GM23338 (cell line): ENCODE results near the gene MIX23. TPM values are rescaled to one million over a fixed set of nuclear protein-coding genes. Genes with fewer than 3 reads are reported as not detected.
A peak's percentile ranks its signal among the peaks of the same experiment; 100 is the strongest.

ENCODE experiments used
- ATAC-seq: fragments of 200-7000 bp; cut with Tn5 transposase; 3 replicates; pipeline ENCODE4 v1.9.1; 2020
- DNase-seq: peaks from one replicate; pipeline ENCODE4 v3.0.0-alpha.2; 2015; ENCODE audit warnings: low spot score
- H2AFZ ChIP-seq: fragments of 200-600 bp; sonication (generic); 2 replicates; pipeline ENCODE4 v1.8.0; 2016; ENCODE audit warnings: antibody characterized with exemption, mild to moderate bottlenecking, moderate library complexity
- H3F3A ChIP-seq: fragments of 200-600 bp; sonication (generic); replicated peaks from 2 replicates; pipeline ENCODE4 v1.8.0; 2017; ENCODE audit warnings: antibody characterized with exemption, mixed run types, low read depth
- H3K27ac ChIP-seq: fragments of 200-600 bp; sonication (generic); 2 replicates; pipeline ENCODE4 v1.6.1; 2016; ENCODE audit warnings: low read depth
- H3K27me3 ChIP-seq: fragments of 200-600 bp; sonication (generic); 2 replicates; pipeline ENCODE4 v1.8.0; 2016; ENCODE audit warnings: mild to moderate bottlenecking, mixed run types, moderate library complexity; ENCODE audit not compliant: insufficient read depth
- H3K36me3 ChIP-seq: fragments of 200-600 bp; sonication (generic); 2 replicates; pipeline ENCODE4 v1.8.0; 2016; ENCODE audit warnings: mild to moderate bottlenecking; ENCODE audit not compliant: insufficient read depth
- H3K4me1 ChIP-seq: fragments of 200-600 bp; sonication (generic); 2 replicates; pipeline ENCODE4 v1.8.0; 2016; ENCODE audit warnings: mild to moderate bottlenecking, moderate library complexity; ENCODE audit not compliant: insufficient read depth
- H3K4me2 ChIP-seq: fragments of 200-600 bp; sonication (generic); 2 replicates; pipeline ENCODE4 v1.7.1; 2017; ENCODE audit warnings: mixed run types
- H3K4me3 ChIP-seq: fragments of 200-600 bp; sonication (generic); 2 replicates; pipeline ENCODE4 v1.6.1; 2016; ENCODE audit warnings: mixed run types
- H3K79me2 ChIP-seq: fragments of 200-600 bp; sonication (generic); replicated peaks from 2 replicates; pipeline ENCODE4 v1.8.0; 2017; ENCODE audit warnings: mild to moderate bottlenecking; ENCODE audit not compliant: insufficient read depth
- H3K9me2 ChIP-seq: fragments of 200-600 bp; sonication (generic); 2 replicates; pipeline ENCODE4 v1.8.0; 2017; ENCODE audit not compliant: insufficient read depth
- H4K20me1 ChIP-seq: fragments of 200-600 bp; sonication (generic); replicated peaks from 2 replicates; pipeline ENCODE4 v1.8.0; 2017; ENCODE audit warnings: mild to moderate bottlenecking; ENCODE audit not compliant: insufficient read depth
- H3K27ac Mint-ChIP-seq: 2 replicates; pipeline ENCODE4 v1.8.0; 2020; ENCODE audit warnings: inconsistent platforms, mild to moderate bottlenecking, moderate library complexity, mixed read lengths
- H3K27me3 Mint-ChIP-seq: 3 replicates; pipeline ENCODE4 v1.8.0; 2022; ENCODE audit warnings: low read depth, mild to moderate bottlenecking, moderate library complexity, mixed read lengths, inconsistent platforms; ENCODE audit not compliant: insufficient read depth, poor library complexity
- H3K36me3 Mint-ChIP-seq: 3 replicates; pipeline ENCODE4 v1.8.0; 2021; ENCODE audit warnings: low read depth, mild to moderate bottlenecking, inconsistent platforms, moderate library complexity, mixed read lengths
- H3K4me1 Mint-ChIP-seq: 3 replicates; pipeline ENCODE4 v1.8.0; 2020; ENCODE audit warnings: mild to moderate bottlenecking, inconsistent platforms, mixed read lengths
- H3K4me3 Mint-ChIP-seq: 3 replicates; pipeline ENCODE4 v1.8.0; 2021; ENCODE audit warnings: moderate library complexity, mild to moderate bottlenecking, inconsistent platforms, mixed read lengths
- H3K9me3 Mint-ChIP-seq: 3 replicates; pipeline ENCODE4 v1.8.0; 2020; ENCODE audit warnings: moderate library complexity, mild to moderate bottlenecking, inconsistent platforms, mixed read lengths
- CREB1 ChIP-seq: fragments of 250-450 bp; sonication (Bioruptor Pico); IDR thresholded peaks from 2 replicates; pipeline ENCODE4 v1.5.0; 2020; ENCODE audit warnings: low read depth, mild to moderate bottlenecking, moderate library complexity
- EZH2 ChIP-seq: fragments of 200-600 bp; sonication (generic); IDR thresholded peaks from one replicate; pipeline ENCODE4 v1.8.0; 2017; ENCODE audit warnings: antibody characterized with exemption, mild to moderate bottlenecking, low read depth; ENCODE audit not compliant: unreplicated experiment
- EZH2phosphoT487 ChIP-seq: fragments of 200-600 bp; sonication (generic); IDR thresholded peaks from one replicate; pipeline ENCODE4 v1.8.1; 2018; ENCODE audit warnings: antibody characterized with exemption; ENCODE audit not compliant: unreplicated experiment
- JUNB ChIP-seq: IDR thresholded peaks from one replicate; pipeline ENCODE4 v1.6.1; 2016; ENCODE audit warnings: antibody characterized with exemption; ENCODE audit not compliant: unreplicated experiment
- STAT1 ChIP-seq: IDR thresholded peaks from one replicate; pipeline ENCODE4 v1.6.1; 2016; ENCODE audit warnings: antibody characterized with exemption; ENCODE audit not compliant: unreplicated experiment
- ZNF462 ChIP-seq: fragments of 250-450 bp; sonication (Bioruptor Pico); IDR thresholded peaks from 2 replicates; pipeline ENCODE4 v1.5.0; 2020; ENCODE audit warnings: mild to moderate bottlenecking, moderate library complexity
- polyA plus RNA-seq: library from polyadenylated mRNA; unstranded; fragments of >200 nt; fragmentation: Nextera tagmentation; extraction: Ambion mirVana; gene quantifications from 2 replicates; pipeline ENCODE4 v1.2.1, GENCODE V29; 2016
- total RNA-seq: library from RNA; depleted of rRNA; stranded (reverse); fragments of >200 nt; shearing (Covaris generic); gene quantifications from 2 replicates; pipeline ENCODE4 v1.2.3, GENCODE V29; 2014
- TF ChIP-seq, protein P1 (sequence below), 2 experiments: fragments of 200-600 bp in 1 of 2; sonication (generic) in 1 of 2; conservative IDR thresholded peaks; 2 replicates each; pipeline versions ENCODE4 v1.5.1 to v1.6.1; 2016 to 2017; ENCODE audit warnings: antibody characterized with exemption in 2 of 2, low read depth in 2 of 2, mild to moderate bottlenecking in 2 of 2, moderate library complexity in 1 of 2

Gene MIX23
- total and polyA plus RNA-seq, 2 experiments from 2014 or later: 57.7 to 146 TPM

GRCh38 chr3:122392868-122393844, 10.1 kb upstream of the MIX23 start:
- Histone ChIP-seq H3K36me3 (no peaks in the 10 kb centered on the region), H4K20me1 (no peaks in the 10 kb centered on the region), H3K27me3 (no peaks in the 10 kb centered on the region), H3K4me3 (no peak overlapping the region), H3K9me2 (no peaks in the 10 kb centered on the region), H3F3A (no peaks in the 10 kb centered on the region), H2AFZ (no peak overlapping the region), H3K79me2 (peaks cover 6% of the 10 kb centered on the region; the same call in 1 of the 2 replicates), H3K4me2 (no peak overlapping the region), H3K4me1 (peaks cover 5% of the 10 kb centered on the region; the same call in 1 of the 2 replicates), H3K27ac (0 out of 2 replicates have a peak overlapping the region, but pooled peaks have one; percentile 10)
- H3K9me3 Mint-ChIP-seq: no peaks in the 10 kb centered on the region
- no peak overlapping the region for H3K27ac Mint-ChIP-seq
- H3K4me3 Mint-ChIP-seq: no peak overlapping the region
- H3K36me3 Mint-ChIP-seq: no peaks in the 10 kb centered on the region
- no peak for ATAC-seq
- TF ChIP-seq EZH2phosphoT487: no peak
- TF ChIP-seq, protein P1, sequence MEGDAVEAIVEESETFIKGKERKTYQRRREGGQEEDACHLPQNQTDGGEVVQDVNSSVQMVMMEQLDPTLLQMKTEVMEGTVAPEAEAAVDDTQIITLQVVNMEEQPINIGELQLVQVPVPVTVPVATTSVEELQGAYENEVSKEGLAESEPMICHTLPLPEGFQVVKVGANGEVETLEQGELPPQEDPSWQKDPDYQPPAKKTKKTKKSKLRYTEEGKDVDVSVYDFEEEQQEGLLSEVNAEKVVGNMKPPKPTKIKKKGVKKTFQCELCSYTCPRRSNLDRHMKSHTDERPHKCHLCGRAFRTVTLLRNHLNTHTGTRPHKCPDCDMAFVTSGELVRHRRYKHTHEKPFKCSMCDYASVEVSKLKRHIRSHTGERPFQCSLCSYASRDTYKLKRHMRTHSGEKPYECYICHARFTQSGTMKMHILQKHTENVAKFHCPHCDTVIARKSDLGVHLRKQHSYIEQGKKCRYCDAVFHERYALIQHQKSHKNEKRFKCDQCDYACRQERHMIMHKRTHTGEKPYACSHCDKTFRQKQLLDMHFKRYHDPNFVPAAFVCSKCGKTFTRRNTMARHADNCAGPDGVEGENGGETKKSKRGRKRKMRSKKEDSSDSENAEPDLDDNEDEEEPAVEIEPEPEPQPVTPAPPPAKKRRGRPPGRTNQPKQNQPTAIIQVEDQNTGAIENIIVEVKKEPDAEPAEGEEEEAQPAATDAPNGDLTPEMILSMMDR (conservative IDR thresholded peaks at IDR 0.05; ENCODE audit: low read depth in 2 of 2): peak; percentile 77 to 90
- no peak for TF ChIP-seq STAT1
- H3K4me1 Mint-ChIP-seq: peaks cover 6% of the 10 kb centered on the region
- DNase-seq: peak; percentile 76
- H3K27me3 Mint-ChIP-seq: peaks cover 1% of the 10 kb centered on the region

DNA sequence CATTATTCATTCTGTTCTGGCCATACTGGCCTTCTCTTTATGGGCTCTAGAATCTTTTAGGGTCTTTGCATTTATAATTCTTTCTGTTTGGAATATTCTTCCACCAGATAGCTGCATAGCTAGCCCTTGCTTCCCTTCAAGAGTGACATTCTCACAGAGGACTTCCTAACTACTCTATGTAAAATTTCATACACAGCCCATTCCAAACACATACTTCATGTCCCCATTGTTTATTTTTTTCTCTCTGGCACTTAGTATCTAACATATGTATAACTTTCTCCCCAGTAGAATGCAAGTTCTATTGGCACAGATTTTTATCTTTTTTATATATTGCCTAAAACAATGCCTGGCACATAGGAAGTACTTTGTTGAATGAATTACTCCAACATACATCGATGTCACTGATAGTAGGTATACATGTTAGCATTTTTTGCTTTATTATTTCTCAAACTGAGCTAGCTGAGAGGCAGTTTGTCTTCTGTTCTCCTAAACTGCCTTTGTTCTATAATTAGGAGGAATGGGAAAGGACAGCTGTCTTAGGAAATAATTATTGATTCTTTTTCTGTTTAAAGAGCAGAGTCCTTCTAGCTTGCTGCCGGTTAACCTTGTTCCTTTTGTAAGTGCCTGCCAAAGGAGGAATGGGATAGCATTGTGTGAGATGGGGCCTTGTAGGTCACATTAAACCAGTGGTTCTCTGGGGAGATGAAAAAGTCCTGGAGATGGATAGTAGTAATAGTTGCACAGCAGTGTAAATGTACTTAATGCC, 8.8 kb upstream of the MIX23 start:
- Mint-ChIP-seq H3K27me3 (peaks cover 1% of the 10 kb centered on the region), H3K4me1 (peaks cover 6% of the 10 kb centered on the region), H3K27ac (no peak overlapping the region), H3K9me3 (no peaks in the 10 kb centered on the region), H3K4me3 (no peak overlapping the region), H3K36me3 (no peaks in the 10 kb centered on the region)
- DNase-seq (no peak), ATAC-seq (no peak)
- Histone ChIP-seq H3K79me2 (peaks cover 8% of the 10 kb centered on the region; the same call in 1 of the 2 replicates), H3K4me2 (no peak overlapping the region), H3K27me3 (no peaks in the 10 kb centered on the region), H3K27ac (no peak overlapping the region), H4K20me1 (no peaks in the 10 kb centered on the region), H3K4me3 (no peak overlapping the region), H3K9me2 (no peaks in the 10 kb centered on the region), H2AFZ (no peak overlapping the region), H3F3A (no peaks in the 10 kb centered on the region), H3K4me1 (peaks cover 5% of the 10 kb centered on the region; the same call in 1 of the 2 replicates), H3K36me3 (no peaks in the 10 kb centered on the region)
- no peak for TF ChIP-seq ZNF462 (CRISPR knock-in tag)
- no peak for TF ChIP-seq EZH2phosphoT487
- no peak for TF ChIP-seq EZH2
- no peak for TF ChIP-seq STAT1
- no peak for TF ChIP-seq CREB1 (CRISPR knock-in tag)
- no peak for TF ChIP-seq JUNB
- TF ChIP-seq, protein P1 (conservative IDR thresholded peaks at IDR 0.05; ENCODE audit: low read depth in 2 of 2): no peak
